Measurements from ENCODE around the gene IKZF5. TPM values are rescaled to one million over a fixed set of nuclear protein-coding genes. Genes with fewer than 3 reads are reported as not detected.

IKZF5 gene, protein sequence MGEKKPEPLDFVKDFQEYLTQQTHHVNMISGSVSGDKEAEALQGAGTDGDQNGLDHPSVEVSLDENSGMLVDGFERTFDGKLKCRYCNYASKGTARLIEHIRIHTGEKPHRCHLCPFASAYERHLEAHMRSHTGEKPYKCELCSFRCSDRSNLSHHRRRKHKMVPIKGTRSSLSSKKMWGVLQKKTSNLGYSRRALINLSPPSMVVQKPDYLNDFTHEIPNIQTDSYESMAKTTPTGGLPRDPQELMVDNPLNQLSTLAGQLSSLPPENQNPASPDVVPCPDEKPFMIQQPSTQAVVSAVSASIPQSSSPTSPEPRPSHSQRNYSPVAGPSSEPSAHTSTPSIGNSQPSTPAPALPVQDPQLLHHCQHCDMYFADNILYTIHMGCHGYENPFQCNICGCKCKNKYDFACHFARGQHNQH
- 3.5 and 4.2 TPM in 2 replicates for total RNA-seq (2012; rRNA removed)

DNA sequence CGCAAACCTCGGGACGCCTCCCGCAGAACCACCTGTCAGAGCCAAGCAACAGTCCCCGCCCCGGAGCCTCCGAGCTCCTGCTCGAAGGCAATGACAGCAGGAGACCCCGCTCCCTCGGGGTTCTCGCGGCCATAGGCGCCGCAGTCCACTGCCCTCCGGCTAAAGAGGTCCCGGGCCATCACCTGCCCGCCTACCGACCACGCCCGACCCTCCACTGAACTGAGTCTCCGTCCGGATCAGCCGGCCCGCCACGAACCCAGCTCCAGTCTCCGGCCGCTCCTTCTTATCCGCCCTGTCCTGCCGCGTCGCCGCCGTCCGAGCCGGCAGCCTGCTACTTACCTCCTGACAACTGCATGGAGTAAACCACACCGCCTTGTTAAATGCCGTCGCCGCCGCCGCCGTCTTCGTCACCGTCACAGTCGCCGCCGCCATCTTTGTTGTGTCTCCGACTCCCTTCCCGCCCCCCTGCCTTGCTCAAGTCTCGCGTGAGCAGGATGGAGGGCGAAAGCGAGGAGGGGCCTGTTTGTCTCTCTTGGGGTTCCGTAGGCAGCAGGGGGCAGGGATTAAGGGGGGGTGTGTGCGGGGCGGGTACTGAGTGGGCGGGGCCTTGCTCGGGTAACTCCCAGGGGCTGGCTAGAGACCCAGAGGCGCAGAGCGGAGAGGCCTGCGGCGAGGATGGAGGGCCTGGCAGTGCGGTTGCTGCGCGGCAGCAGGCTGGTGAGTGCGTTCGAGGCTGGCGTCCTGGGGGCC, at the start of gene IKZF5, which contains the start of gene ACADSB:
TSS of gene IKZF5 (minus strand) at position 441 of the 750 bp plus-strand sequence. CDS start 10,170 bp downstream, outside the sequence.
TSS of gene ACADSB (plus strand) at position 652 of the 750 bp plus-strand sequence. CDS start at position 676, 24 bp downstream.
- peak within 1 kb of the TSS; percentile 98 for H3K4me3 ChIP-seq (ENCODE audit: low read length)
- no peaks in the 10 kb centered on the region for H3K9me3 ChIP-seq (replicated peaks; ENCODE audit: low read length)
- H3K4me2 ChIP-seq (ENCODE audit: low read length), result peak within 1 kb of the TSS; percentile 95
- H3K4me1 ChIP-seq (ENCODE audit: control insufficient read depth, insufficient read depth, low read length), result peaks cover 17% of the 10 kb centered on the region
- peak within 1 kb of the TSS; percentile 91 for H3K9ac ChIP-seq (ENCODE audit: low read depth, low read length)
- no peaks in the 10 kb centered on the region for H3K27me3 ChIP-seq (ENCODE audit: control insufficient read depth, insufficient read depth, low read length)
- no peaks in the 10 kb centered on the region for H3K36me3 ChIP-seq (ENCODE audit: insufficient read depth, low read length)

DNA sequence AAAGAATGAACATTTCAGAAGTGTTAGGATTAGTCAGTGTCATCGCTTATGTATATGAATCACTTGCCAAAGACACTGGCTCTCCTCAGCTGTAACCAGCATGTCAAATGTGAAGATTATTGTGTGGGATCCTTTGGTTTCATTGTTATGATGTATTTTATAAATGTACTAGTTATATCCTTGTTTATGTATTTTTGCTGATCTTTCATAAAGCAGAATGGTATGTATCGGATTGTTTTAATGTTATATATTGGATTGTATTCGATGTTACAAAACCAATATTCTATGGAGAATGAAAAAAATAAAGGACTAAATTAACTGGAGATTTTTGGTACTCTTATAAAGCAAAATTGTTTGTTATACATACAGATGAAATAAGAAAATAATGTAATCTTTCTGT, 49.4 kb upstream of the IKZF5 start:
- Histone ChIP-seq H3K9ac (ENCODE audit: low read depth, low read length) (no peak overlapping the region), H3K4me2 (ENCODE audit: low read length) (no peak overlapping the region), H3K9me3 (replicated peaks; ENCODE audit: low read length) (no peaks in the 10 kb centered on the region), H3K4me1 (ENCODE audit: control insufficient read depth, insufficient read depth, low read length) (no peaks in the 10 kb centered on the region), H3K4me3 (ENCODE audit: low read length) (no peak overlapping the region), H3K27me3 (ENCODE audit: control insufficient read depth, insufficient read depth, low read length) (no peaks in the 10 kb centered on the region), H3K36me3 (ENCODE audit: insufficient read depth, low read length) (no peaks in the 10 kb centered on the region)

DNA sequence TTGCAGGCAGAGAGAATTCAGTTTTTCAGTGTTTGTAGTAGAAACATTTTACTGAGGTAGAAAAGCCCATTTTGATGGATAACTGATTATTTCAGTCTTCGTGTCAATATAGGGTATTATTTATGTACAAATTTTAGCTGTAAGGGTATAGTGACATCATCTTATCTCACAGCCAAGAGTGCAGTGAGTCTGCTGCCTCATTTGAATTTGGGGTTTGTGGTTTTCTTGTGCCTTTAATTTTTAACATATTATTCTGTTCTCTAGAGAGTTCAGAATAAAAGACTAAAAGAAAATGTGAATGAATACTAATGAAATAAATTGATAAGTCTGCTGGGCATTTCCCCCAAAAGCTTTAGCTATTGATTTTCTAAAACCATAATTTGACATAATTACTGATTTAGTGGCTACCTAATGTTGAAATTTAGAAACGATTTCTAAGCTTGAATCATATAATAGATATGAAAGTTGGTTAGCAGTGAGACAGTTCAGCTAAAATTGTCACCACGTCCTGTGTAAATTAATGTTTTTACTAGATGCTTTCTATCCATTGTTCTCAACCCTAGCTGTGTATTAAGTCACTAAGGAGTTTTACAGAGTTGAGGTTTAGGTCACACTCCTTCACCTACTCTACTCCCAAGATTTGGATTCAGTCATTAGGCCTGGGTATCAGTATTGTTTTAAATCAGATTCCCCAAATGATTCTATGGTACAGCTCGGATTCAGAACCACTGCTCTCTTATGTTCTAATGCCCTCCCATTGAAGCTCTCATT, 37.6 kb upstream of the IKZF5 start:
- H3K9ac ChIP-seq (ENCODE audit: low read depth, low read length), result no peak overlapping the region
- H3K4me2 ChIP-seq (ENCODE audit: low read length), result no peak overlapping the region
- no peaks in the 10 kb centered on the region for H3K9me3 ChIP-seq (replicated peaks; ENCODE audit: low read length)
- no peaks in the 10 kb centered on the region for H3K4me1 ChIP-seq (ENCODE audit: control insufficient read depth, insufficient read depth, low read length)
- H3K4me3 ChIP-seq (ENCODE audit: low read length), result no peak overlapping the region
- no peaks in the 10 kb centered on the region for H3K36me3 ChIP-seq (ENCODE audit: insufficient read depth, low read length)
- no peaks in the 10 kb centered on the region for H3K27me3 ChIP-seq (ENCODE audit: control insufficient read depth, insufficient read depth, low read length)

DNA sequence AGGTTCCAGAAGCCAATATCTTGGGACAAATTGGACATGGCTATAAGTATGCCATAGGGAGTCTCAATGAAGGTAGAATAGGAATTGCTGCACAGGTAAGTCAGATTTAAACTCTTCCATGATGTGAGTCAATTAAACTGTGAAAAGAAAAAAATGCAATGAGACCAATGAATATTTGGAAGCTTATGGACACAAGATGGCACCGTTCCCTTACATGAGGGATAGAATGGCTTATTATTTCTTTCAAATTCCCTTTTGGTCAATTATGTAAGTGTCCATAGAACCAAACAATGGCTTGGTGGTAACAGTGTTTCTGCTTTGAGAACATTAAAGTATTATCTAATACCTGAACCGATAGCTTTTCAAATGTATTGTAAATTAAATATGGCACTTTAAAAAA, 35.8 kb upstream of the IKZF5 start:
- H3K9ac ChIP-seq (ENCODE audit: low read depth, low read length), result no peak overlapping the region

DNA sequence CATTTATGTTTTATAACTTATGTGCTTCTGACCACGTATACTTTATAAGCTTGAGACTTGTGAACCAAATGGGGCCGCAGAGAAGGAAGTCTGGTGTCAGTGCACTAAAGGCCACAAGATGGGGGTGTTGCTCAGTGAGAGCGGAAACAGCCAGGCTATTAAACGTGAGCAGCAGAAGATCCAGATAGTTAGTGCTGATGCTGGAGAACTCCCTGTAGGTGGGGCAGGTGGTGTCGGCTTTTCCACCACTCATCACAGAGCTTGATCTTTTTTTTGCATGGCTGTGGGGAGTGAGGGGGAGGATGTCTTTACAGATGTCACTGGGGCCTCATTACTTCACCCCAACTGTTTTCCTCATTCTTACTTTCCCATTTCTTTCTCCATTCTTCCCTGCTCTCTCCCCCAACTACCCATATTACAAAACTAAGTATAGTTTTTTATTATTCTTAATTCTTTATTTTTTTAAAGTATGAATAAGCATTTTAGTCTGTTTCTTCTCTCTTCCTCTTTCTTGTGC, 34.9 kb upstream of the IKZF5 start:
- H3K9ac ChIP-seq (ENCODE audit: low read depth, low read length), result no peak overlapping the region
- no peaks in the 10 kb centered on the region for H3K9me3 ChIP-seq (replicated peaks; ENCODE audit: low read length)
- H3K4me3 ChIP-seq (ENCODE audit: low read length), result no peak overlapping the region
- no peaks in the 10 kb centered on the region for H3K36me3 ChIP-seq (ENCODE audit: insufficient read depth, low read length)
- H3K4me2 ChIP-seq (ENCODE audit: low read length), result no peak overlapping the region
- H3K27me3 ChIP-seq (ENCODE audit: control insufficient read depth, insufficient read depth, low read length), result no peaks in the 10 kb centered on the region
- H3K4me1 ChIP-seq (ENCODE audit: control insufficient read depth, insufficient read depth, low read length), result no peaks in the 10 kb centered on the region

More for the DNA sequence above, 35.8 kb upstream of the IKZF5 start:
- Histone ChIP-seq H3K9me3 (replicated peaks; ENCODE audit: low read length) (no peaks in the 10 kb centered on the region), H3K27me3 (ENCODE audit: control insufficient read depth, insufficient read depth, low read length) (no peaks in the 10 kb centered on the region), H3K4me1 (ENCODE audit: control insufficient read depth, insufficient read depth, low read length) (no peaks in the 10 kb centered on the region), H3K4me3 (ENCODE audit: low read length) (no peak overlapping the region), H3K4me2 (ENCODE audit: low read length) (no peak overlapping the region), H3K36me3 (ENCODE audit: insufficient read depth, low read length) (no peaks in the 10 kb centered on the region)

DNA sequence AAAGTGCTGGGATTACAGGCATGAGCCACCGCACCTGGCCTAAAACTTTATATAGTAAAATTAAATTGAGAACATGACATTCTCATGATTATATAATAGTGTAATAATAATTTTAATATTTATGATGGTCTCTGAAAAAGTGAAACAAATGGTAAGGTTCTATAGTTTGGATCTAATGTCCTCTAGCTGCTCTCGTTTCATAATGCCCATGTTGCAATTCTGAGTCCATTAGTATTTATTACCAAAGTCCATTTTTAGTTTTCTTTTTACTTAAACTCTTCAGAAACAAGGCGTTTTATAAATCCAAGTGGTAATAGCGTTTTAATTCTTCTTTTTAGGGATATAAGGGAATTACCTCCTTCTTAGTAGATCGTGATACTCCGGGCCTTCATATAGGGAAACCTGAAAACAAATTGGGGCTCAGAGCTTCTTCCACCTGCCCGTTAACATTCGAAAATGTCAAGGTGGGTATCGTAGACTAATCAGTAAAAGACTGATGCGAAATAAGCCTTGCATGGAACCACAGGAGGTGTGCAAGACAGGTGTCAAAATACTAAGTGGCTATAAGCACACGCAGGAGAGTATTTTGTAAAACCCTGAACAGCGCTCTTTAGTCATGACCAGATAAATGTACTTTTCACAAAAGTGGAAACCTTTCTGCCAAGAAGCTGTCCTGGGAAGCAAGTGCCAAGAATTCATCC, 34.3 kb upstream of the IKZF5 start:
- no peak overlapping the region for H3K9ac ChIP-seq (ENCODE audit: low read depth, low read length)
- no peaks in the 10 kb centered on the region for H3K27me3 ChIP-seq (ENCODE audit: control insufficient read depth, insufficient read depth, low read length)
- H3K4me3 ChIP-seq (ENCODE audit: low read length), result no peak overlapping the region
- no peaks in the 10 kb centered on the region for H3K36me3 ChIP-seq (ENCODE audit: insufficient read depth, low read length)
- no peaks in the 10 kb centered on the region for H3K4me1 ChIP-seq (ENCODE audit: control insufficient read depth, insufficient read depth, low read length)
- no peak overlapping the region for H3K4me2 ChIP-seq (ENCODE audit: low read length)
- no peaks in the 10 kb centered on the region for H3K9me3 ChIP-seq (replicated peaks; ENCODE audit: low read length)

DNA sequence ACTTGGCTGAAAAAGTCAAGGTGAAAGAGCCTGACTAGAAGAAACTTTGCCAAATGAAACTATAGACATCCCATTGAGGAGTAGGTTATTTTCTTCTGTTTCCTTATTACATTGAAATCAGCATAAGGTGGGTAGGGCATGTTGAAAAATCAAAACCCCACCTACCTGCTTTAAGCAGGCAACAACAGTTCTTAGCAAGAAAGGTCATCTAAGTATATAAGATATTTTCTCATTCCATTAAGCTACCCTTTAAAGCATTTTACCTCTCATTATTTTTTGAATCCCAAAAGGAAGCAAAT, 31.0 kb upstream of the IKZF5 start:
- Histone ChIP-seq H3K27me3 (ENCODE audit: control insufficient read depth, insufficient read depth, low read length) (no peaks in the 10 kb centered on the region), H3K9me3 (replicated peaks; ENCODE audit: low read length) (no peaks in the 10 kb centered on the region), H3K9ac (ENCODE audit: low read depth, low read length) (no peak overlapping the region), H3K4me2 (ENCODE audit: low read length) (no peak overlapping the region), H3K4me3 (ENCODE audit: low read length) (no peak overlapping the region), H3K4me1 (ENCODE audit: control insufficient read depth, insufficient read depth, low read length) (no peaks in the 10 kb centered on the region), H3K36me3 (ENCODE audit: insufficient read depth, low read length) (no peaks in the 10 kb centered on the region)

DNA sequence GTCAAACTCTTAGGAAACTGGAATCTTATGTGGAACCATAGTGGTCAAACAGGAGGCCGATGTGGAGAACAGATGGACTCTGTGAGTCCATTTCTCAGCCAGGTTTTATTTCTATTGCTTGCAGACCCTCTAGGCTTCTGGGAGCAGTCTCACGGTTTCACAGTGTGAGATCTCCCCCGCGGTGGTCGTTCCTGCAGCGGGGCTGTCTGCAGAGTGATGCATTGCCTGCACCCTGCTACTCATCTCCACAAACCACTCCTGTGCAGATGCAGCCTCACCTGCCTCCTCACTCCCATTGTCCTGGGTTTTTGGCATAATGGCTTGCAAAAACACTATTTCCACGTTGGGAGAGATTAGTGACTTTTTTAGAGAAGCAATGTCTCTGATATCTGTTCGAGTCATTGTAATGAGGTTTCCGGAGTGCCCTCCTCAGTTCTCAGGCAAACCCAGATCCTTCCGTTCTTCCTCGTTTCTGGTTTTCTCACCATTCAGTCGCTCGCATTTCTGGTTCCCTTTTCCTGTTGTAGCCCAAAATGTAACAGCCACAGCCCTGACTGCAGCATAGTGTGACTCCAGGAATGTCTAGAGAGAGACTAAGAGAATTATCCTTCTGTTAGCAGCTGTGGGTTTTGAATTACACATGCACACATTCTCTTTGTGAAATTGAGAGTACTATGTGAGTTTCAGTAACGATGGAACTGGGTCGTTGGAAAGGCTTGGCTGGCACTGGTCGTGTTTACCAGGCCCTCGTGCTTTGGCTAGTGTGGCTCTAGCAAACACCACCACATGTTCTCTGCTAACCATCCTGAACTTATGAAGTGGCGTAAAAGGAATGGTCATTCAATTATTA, 30.4 kb upstream of the IKZF5 start:
- Histone ChIP-seq H3K27me3 (ENCODE audit: control insufficient read depth, insufficient read depth, low read length) (no peaks in the 10 kb centered on the region), H3K36me3 (ENCODE audit: insufficient read depth, low read length) (no peaks in the 10 kb centered on the region), H3K9me3 (replicated peaks; ENCODE audit: low read length) (no peaks in the 10 kb centered on the region), H3K4me3 (ENCODE audit: low read length) (no peak overlapping the region), H3K9ac (ENCODE audit: low read depth, low read length) (no peak overlapping the region), H3K4me1 (ENCODE audit: control insufficient read depth, insufficient read depth, low read length) (no peaks in the 10 kb centered on the region), H3K4me2 (ENCODE audit: low read length) (no peak overlapping the region)

DNA sequence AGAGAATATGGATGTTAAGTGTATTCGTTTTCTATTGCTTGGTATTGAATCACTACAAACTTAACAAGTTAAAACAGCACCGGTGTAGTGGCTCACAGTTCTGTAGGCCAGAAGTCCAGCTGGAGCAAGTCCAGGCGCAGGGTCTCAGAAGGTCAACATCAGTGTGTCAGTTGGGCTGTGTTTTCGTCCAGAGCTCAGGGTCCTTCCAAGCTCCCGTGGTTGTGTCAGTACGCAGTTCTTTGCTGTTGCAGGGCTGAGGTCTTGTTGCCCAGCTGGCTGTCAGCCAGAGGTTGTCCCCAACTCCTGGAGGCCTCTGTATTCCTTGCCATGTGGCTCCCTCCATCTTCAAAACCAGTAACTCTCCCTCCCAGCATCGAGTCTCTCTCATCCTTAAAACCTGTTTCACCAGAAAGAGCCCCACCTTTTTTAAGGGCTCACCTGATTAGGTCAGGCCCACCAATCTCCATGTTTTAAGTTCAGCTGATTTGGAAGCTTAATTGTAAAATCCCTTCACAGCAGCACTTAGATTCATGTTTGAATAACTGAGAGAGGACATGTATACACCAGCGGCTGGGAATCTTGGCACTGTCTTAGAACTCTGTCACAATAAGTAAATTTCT, 27.0 kb upstream of the IKZF5 start:
- Histone ChIP-seq H3K4me2 (ENCODE audit: low read length) (no peak overlapping the region), H3K27me3 (ENCODE audit: control insufficient read depth, insufficient read depth, low read length) (no peaks in the 10 kb centered on the region), H3K4me3 (ENCODE audit: low read length) (no peak overlapping the region), H3K4me1 (ENCODE audit: control insufficient read depth, insufficient read depth, low read length) (no peaks in the 10 kb centered on the region), H3K36me3 (ENCODE audit: insufficient read depth, low read length) (no peaks in the 10 kb centered on the region), H3K9me3 (replicated peaks; ENCODE audit: low read length) (no peaks in the 10 kb centered on the region), H3K9ac (ENCODE audit: low read depth, low read length) (no peak overlapping the region)

DNA sequence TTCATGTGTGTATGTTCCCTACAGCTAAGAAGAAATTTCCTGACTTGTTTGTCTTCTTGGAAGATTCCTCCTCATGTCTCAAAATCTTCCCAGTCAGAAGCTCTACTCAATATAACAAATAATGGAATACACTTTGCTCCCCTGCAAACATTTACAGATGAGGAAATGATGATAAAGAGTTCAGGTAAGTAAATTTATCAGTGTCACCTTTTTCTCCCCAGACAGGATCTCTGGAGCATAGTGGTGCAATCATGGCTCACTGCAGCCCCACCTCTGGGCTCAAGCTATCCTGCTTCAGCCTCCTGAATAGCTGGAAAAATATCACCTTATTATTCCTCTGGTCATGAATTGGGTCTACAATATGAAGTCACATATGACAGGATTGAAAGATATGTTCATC, 25.7 kb upstream of the IKZF5 start:
- Histone ChIP-seq H3K4me3 (ENCODE audit: low read length) (no peak overlapping the region), H3K9me3 (replicated peaks; ENCODE audit: low read length) (no peaks in the 10 kb centered on the region), H3K27me3 (ENCODE audit: control insufficient read depth, insufficient read depth, low read length) (no peaks in the 10 kb centered on the region), H3K36me3 (ENCODE audit: insufficient read depth, low read length) (no peaks in the 10 kb centered on the region), H3K9ac (ENCODE audit: low read depth, low read length) (no peak overlapping the region), H3K4me2 (ENCODE audit: low read length) (no peak overlapping the region), H3K4me1 (ENCODE audit: control insufficient read depth, insufficient read depth, low read length) (no peaks in the 10 kb centered on the region)

Measured in skeletal muscle satellite cell (primary cell).